SK-N-SH (cell line): ENCODE results near the gene STAP2. TPM values are rescaled to one million over a fixed set of nuclear protein-coding genes. Genes with fewer than 3 reads are reported as not detected.

Experiments
- CTCF ChIA-PET: fragments of 300-600, 350-600 bp; formaldehyde crosslinking; extraction: SDS; loops from one replicate; lab custom pipeline; 2021; lab: Yijun Ruan, JAX
- POLR2A ChIA-PET: fragments of 350-600 bp; sonication (Branson Sonifier 250); formaldehyde crosslinking; extraction: SDS; loops from one replicate; lab custom pipeline; 2020; ENCODE audit warnings: antibody characterized with exemption, inconsistent platforms; lab: Yijun Ruan, JAX
- DNase-seq: peaks from one replicate; pipeline ENCODE4 v3.0.0; 2012
- H2AFZ ChIP-seq: fragments of 200-600 bp; sonication (generic); 2 replicates; pipeline ENCODE4 v1.8.1; 2016; ENCODE audit warnings: antibody characterized with exemption, mild to moderate bottlenecking, low read depth
- H3F3A ChIP-seq: fragments of 200-600 bp; sonication (generic); replicated peaks from 2 replicates; pipeline ENCODE3; 2016; ENCODE audit warnings: antibody characterized with exemption, mild to moderate bottlenecking; ENCODE audit not compliant: insufficient read depth
- H3K27ac ChIP-seq, 2 experiments: fragments of 200-500 bp in 1 of 2; fragments of 200-600 bp in 1 of 2; sonication (Bioruptor generic) in 1 of 2; sonication (generic), shearing (Covaris generic) in 1 of 2; 2 replicates each; pipeline versions ENCODE4 v1.5.1 to v1.6.1; 2014 to 2016; ENCODE audit warnings: low read depth in 2 of 2, inconsistent platforms in 1 of 2, low read length in 1 of 2, mild to moderate bottlenecking in 1 of 2, mixed read lengths in 1 of 2
- H3K27me3 ChIP-seq: fragments of 200-600 bp; sonication (generic), shearing (Covaris generic); 2 replicates; pipeline ENCODE4 v1.6.1; 2016; ENCODE audit warnings: mixed run types; ENCODE audit not compliant: insufficient read depth
- H3K36me3 ChIP-seq, 2 experiments: fragments of 200-500 bp in 1 of 2; fragments of 200-600 bp in 1 of 2; sonication (Bioruptor generic) in 1 of 2; sonication (generic) in 1 of 2; replicated peaks in 1 of 2; 2 replicates each; pipeline versions ENCODE3 to v1.5.1; 2014 to 2016; ENCODE audit warnings: low read length in 1 of 2, mild to moderate bottlenecking in 1 of 2; ENCODE audit not compliant: insufficient read depth in 2 of 2, control insufficient read depth in 1 of 2
- H3K4me1 ChIP-seq, 2 experiments: fragments of 200-500 bp in 1 of 2; fragments of 200-600 bp in 1 of 2; sonication (Bioruptor generic) in 1 of 2; sonication (generic), shearing (Covaris generic) in 1 of 2; 2 replicates each; pipeline versions ENCODE4 v1.5.1 to v1.6.1; 2014 to 2016; ENCODE audit warnings: low read depth in 1 of 2, low read length in 1 of 2, mixed run types in 1 of 2; ENCODE audit not compliant: insufficient read depth in 2 of 2, control insufficient read depth in 1 of 2
- H3K4me2 ChIP-seq: fragments of 200-600 bp; sonication (generic), shearing (Covaris generic); 2 replicates; pipeline ENCODE4 v1.6.1; 2017; ENCODE audit warnings: mixed run types
- H3K4me3 ChIP-seq, 2 experiments: fragments of 200-500 bp in 1 of 2; fragments of 200-600 bp in 1 of 2; sonication (Bioruptor generic) in 1 of 2; sonication (generic), shearing (Covaris generic) in 1 of 2; 2 replicates each; pipeline versions ENCODE4 v1.5.1 to v1.8.1; 2014 to 2016; ENCODE audit warnings: low read depth in 2 of 2, inconsistent platforms in 1 of 2, low read length in 1 of 2, mild to moderate bottlenecking in 1 of 2, mixed read lengths in 1 of 2, moderate library complexity in 1 of 2
- H3K79me2 ChIP-seq: fragments of 200-600 bp; sonication (generic); 2 replicates; pipeline ENCODE4 v1.8.1; 2017; ENCODE audit warnings: mild to moderate bottlenecking; ENCODE audit not compliant: insufficient read depth
- H3K9ac ChIP-seq: fragments of 200-600 bp; sonication (generic); 2 replicates; pipeline ENCODE4 v1.6.1; 2017; ENCODE audit warnings: mixed run types
- H3K9me2 ChIP-seq: fragments of 200-600 bp; sonication (generic); 2 replicates; pipeline ENCODE4 v1.6.1; 2017; ENCODE audit warnings: mixed run types
- H3K9me3 ChIP-seq: fragments of 200-600 bp; sonication (generic); 2 replicates; pipeline ENCODE4 v1.6.1; 2017; ENCODE audit warnings: mixed run types, mild to moderate bottlenecking, moderate library complexity
- H4K20me1 ChIP-seq: fragments of 200-600 bp; sonication (generic); 2 replicates; pipeline ENCODE4 v1.6.1; 2017; ENCODE audit warnings: mild to moderate bottlenecking, mixed run types; ENCODE audit not compliant: insufficient read depth
- ELF1 ChIP-seq: IDR thresholded peaks from 2 replicates; pipeline ENCODE4 v1.4.0; 2012
- FOXM1 ChIP-seq: IDR thresholded peaks from 2 replicates; pipeline ENCODE4 v1.4.0; 2012; ENCODE audit warnings: low read depth, mild to moderate bottlenecking
- GATA2 ChIP-seq: sonication (generic); formaldehyde crosslinking; IDR thresholded peaks from 2 replicates; pipeline ENCODE4 v1.5.0; 2020; ENCODE audit warnings: mild to moderate bottlenecking, missing genetic modification reagents
- MEF2A ChIP-seq: IDR thresholded peaks from 2 replicates; pipeline ENCODE4 v1.4.0; 2012; ENCODE audit warnings: low read depth, borderline replicate concordance
- NFIC ChIP-seq: IDR thresholded peaks from 2 replicates; pipeline ENCODE4 v1.4.0; 2012; ENCODE audit warnings: borderline replicate concordance
- POLR2AphosphoS5 ChIP-seq: IDR thresholded peaks from 2 replicates; pipeline ENCODE4 v1.6.1; 2012; ENCODE audit warnings: low read depth, low read length
- RAD21 ChIP-seq: IDR thresholded peaks from 2 replicates; pipeline ENCODE4 v1.6.1; 2012; ENCODE audit warnings: mild to moderate bottlenecking, low read length
- RCOR1 ChIP-seq: fragments of 150-350 bp; IDR thresholded peaks from 2 replicates; pipeline ENCODE4 v1.6.1; 2017; ENCODE audit warnings: antibody characterized with exemption, low read length
- SIN3A ChIP-seq: IDR thresholded peaks from 2 replicates; pipeline ENCODE4 v1.6.1; 2012; ENCODE audit warnings: low read depth, mild to moderate bottlenecking, low read length, moderate library complexity, borderline replicate concordance
- TAF1 ChIP-seq: IDR thresholded peaks from 2 replicates; pipeline ENCODE4 v1.6.1; 2012; ENCODE audit warnings: low read depth, mild to moderate bottlenecking, low read length, moderate library complexity, borderline replicate concordance
- TCF12 ChIP-seq: IDR thresholded peaks from 2 replicates; pipeline ENCODE4 v1.4.0; 2012
- TEAD4 ChIP-seq: IDR thresholded peaks from 2 replicates; pipeline ENCODE4 v1.4.0; 2012; ENCODE audit warnings: mild to moderate bottlenecking, borderline replicate concordance; ENCODE audit not compliant: insufficient read depth
- WGBS: methylation state at CpG from one replicate; pipeline ENCODE4 v1.1.6; 2017; ENCODE audit warnings: low lambda C conversion rate; 5-methylcytosine and 5-hydroxymethylcytosine counted together
- polyA plus RNA-seq, 3 experiments: library from polyadenylated mRNA; depleted of rRNA; stranded (reverse); fragments of >200 nt; gene quantifications; 2 replicates each; pipeline ENCODE4 v1.2.3, GENCODE V29; 2012
- TF ChIP-seq, protein P1 (sequence below): IDR thresholded peaks from 2 replicates; pipeline ENCODE4 v1.6.1; 2012; ENCODE audit warnings: mild to moderate bottlenecking, low read depth, low read length, moderate library complexity
- TF ChIP-seq, protein P2 (sequence below): fragments of 150-350 bp; IDR thresholded peaks from 2 replicates; pipeline ENCODE4 v1.6.1; 2016; ENCODE audit warnings: mild to moderate bottlenecking, low read depth, low read length
- TF ChIP-seq, protein P3 (sequence below): IDR thresholded peaks from 2 replicates; pipeline ENCODE4 v1.4.0; 2012; ENCODE audit warnings: low read depth

STAP2 gene
- polyA plus RNA-seq, 1 of the 3 experiments (the other 2 are of a cell fraction): 7.6 TPM

DNA sequence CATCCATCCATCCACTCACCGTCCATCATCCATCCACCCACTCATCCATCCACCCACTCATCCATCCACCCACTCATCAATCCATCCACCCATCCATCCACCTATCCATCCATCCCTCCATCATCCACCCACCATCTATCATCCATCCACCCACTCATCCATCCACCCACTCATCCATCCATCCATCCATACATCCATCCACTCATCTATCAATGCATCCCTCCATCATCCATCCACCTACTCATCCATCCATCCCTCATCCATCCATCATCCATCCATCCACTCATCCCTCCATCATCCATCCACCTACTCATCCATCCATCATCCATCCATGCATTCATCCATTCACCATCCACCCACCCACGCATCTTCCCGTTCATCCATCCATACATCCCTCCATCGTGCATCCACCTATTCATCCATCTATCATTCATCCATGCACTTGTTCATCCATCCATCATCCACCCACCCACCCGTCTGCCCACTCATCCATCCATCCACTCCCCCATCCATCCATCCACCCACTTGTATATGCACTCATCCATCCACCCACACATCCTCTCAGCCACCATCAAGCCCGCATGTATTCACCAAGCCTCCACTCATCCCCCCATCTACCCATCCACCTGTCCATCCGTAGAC lies 3.6 kb downstream of the STAP2 start:
- H3K4me1 ChIP-seq: no peaks in the 10 kb centered on the region
- no peak overlapping the region for H3K9ac ChIP-seq
- no peak overlapping the region for H3K27ac ChIP-seq
- H3K9me3 ChIP-seq: no peaks in the 10 kb centered on the region
- H3K27me3 ChIP-seq: no peaks in the 10 kb centered on the region
- no peak for DNase-seq
- H3K79me2 ChIP-seq: no peaks in the 10 kb centered on the region
- H2AFZ ChIP-seq: no peak overlapping the region
- POLR2A ChIA-PET: no interaction called here
- H3K9me2 ChIP-seq: no peaks in the 10 kb centered on the region
- no peaks in the 10 kb centered on the region for H3K36me3 ChIP-seq
- no peak overlapping the region for H3K4me3 ChIP-seq
- H3F3A ChIP-seq: no peaks in the 10 kb centered on the region
- no peaks in the 10 kb centered on the region for H4K20me1 ChIP-seq
- WGBS: 90% methylated on average over 7 of the region's 7 CpGs
- CTCF ChIA-PET: no interaction called here
- no peak for TF ChIP-seq TCF12
- TF ChIP-seq, protein P1, sequence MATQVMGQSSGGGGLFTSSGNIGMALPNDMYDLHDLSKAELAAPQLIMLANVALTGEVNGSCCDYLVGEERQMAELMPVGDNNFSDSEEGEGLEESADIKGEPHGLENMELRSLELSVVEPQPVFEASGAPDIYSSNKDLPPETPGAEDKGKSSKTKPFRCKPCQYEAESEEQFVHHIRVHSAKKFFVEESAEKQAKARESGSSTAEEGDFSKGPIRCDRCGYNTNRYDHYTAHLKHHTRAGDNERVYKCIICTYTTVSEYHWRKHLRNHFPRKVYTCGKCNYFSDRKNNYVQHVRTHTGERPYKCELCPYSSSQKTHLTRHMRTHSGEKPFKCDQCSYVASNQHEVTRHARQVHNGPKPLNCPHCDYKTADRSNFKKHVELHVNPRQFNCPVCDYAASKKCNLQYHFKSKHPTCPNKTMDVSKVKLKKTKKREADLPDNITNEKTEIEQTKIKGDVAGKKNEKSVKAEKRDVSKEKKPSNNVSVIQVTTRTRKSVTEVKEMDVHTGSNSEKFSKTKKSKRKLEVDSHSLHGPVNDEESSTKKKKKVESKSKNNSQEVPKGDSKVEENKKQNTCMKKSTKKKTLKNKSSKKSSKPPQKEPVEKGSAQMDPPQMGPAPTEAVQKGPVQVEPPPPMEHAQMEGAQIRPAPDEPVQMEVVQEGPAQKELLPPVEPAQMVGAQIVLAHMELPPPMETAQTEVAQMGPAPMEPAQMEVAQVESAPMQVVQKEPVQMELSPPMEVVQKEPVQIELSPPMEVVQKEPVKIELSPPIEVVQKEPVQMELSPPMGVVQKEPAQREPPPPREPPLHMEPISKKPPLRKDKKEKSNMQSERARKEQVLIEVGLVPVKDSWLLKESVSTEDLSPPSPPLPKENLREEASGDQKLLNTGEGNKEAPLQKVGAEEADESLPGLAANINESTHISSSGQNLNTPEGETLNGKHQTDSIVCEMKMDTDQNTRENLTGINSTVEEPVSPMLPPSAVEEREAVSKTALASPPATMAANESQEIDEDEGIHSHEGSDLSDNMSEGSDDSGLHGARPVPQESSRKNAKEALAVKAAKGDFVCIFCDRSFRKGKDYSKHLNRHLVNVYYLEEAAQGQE: no peak
- no peak for TF ChIP-seq RAD21
- TF ChIP-seq, protein P2, sequence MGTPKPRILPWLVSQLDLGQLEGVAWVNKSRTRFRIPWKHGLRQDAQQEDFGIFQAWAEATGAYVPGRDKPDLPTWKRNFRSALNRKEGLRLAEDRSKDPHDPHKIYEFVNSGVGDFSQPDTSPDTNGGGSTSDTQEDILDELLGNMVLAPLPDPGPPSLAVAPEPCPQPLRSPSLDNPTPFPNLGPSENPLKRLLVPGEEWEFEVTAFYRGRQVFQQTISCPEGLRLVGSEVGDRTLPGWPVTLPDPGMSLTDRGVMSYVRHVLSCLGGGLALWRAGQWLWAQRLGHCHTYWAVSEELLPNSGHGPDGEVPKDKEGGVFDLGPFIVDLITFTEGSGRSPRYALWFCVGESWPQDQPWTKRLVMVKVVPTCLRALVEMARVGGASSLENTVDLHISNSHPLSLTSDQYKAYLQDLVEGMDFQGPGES: no peak
- no peak for TF ChIP-seq GATA2 (CRISPR knock-in tag)
- TF ChIP-seq MEF2A: no peak
- no peak for TF ChIP-seq ELF1
- TF ChIP-seq TEAD4: no peak
- TF ChIP-seq SIN3A: no peak
- no peak for TF ChIP-seq FOXM1
- TF ChIP-seq, protein P3, sequence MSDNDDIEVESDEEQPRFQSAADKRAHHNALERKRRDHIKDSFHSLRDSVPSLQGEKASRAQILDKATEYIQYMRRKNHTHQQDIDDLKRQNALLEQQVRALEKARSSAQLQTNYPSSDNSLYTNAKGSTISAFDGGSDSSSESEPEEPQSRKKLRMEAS: no peak
- no peak for TF ChIP-seq RCOR1
- no peak for TF ChIP-seq NFIC
- no peak for TF ChIP-seq POLR2AphosphoS5
- TF ChIP-seq TAF1: no peak
- no peak overlapping the region for H3K4me2 ChIP-seq
